Uterus (tissue), 2 donors: ENCODE results near the gene METTL26.

ENCODE experiments used
- CTCF ChIP-seq, 4 experiments: fragments of 200-600 bp in 2 of 4; fragments of 450-650 bp in 2 of 4; sonication (generic) in 2 of 4; IDR thresholded peaks; one replicate each; pipeline ENCODE4 v1.5.1; 2016 to 2019; ENCODE audit warnings: antibody characterized with exemption in 4 of 4, mild to moderate bottlenecking in 2 of 4, moderate library complexity in 1 of 4
- POLR2A ChIP-seq, 2 donors: fragments of 450-650 bp; IDR thresholded peaks; one replicate each; pipeline ENCODE4 v1.6.1; 2016; ENCODE audit warnings: antibody characterized with exemption in 2 of 2, mild to moderate bottlenecking in 1 of 2, moderate library complexity in 1 of 2

- TF ChIP-seq POLR2A (IDR thresholded peaks at IDR 0.05) (no peak), CTCF (IDR thresholded peaks at IDR 0.05) (no peak)
Observed at GRCh38 chr16:626787-627453, 9.2 kb downstream of the METTL26 start.
